GM10847 (cell line): ENCODE data around the gene FLRT1.

Source experiments
- POLR2A ChIP-seq: IDR thresholded peaks from 2 replicates; pipeline ENCODE4 v1.6.1; 2011; ENCODE audit not compliant: insufficient read length; ENCODE audit errors: extremely low read depth

Gene FLRT1

GRCh38 chr11:64027651-64028397, 7.9 kb upstream of the FLRT1 start:
- TF ChIP-seq POLR2A, result no peak

GRCh38 chr11:64028398-64029115, 7.2 kb upstream of the FLRT1 start:
- TF ChIP-seq POLR2A, result no peak

GRCh38 chr11:64029773-64030172, 6.0 kb upstream of the FLRT1 start:
- TF ChIP-seq POLR2A, result no peak

GRCh38 chr11:64031001-64031400, 4.7 kb upstream of the FLRT1 start:
- no peak for TF ChIP-seq POLR2A

- no peak for TF ChIP-seq POLR2A
Observed at GRCh38 chr11:64032050-64032449, 3.7 kb upstream of the FLRT1 start.

- TF ChIP-seq POLR2A, result no peak
Observed at GRCh38 chr11:64034411-64034811, 1.3 kb upstream of the FLRT1 start.

- no peak for TF ChIP-seq POLR2A
Observed at GRCh38 chr11:64035081-64035524, 628 bp upstream of the FLRT1 start.

GRCh38 chr11:64036087-64037026, 626 bp downstream of the FLRT1 start:
- TF ChIP-seq POLR2A, result no peak

GRCh38 chr11:64037027-64037634, 1.4 kb downstream of the FLRT1 start:
- no peak for TF ChIP-seq POLR2A

GRCh38 chr11:64038500-64038899, 2.8 kb downstream of the FLRT1 start:
- no peak for TF ChIP-seq POLR2A

GRCh38 chr11:64039012-64039665, 3.4 kb downstream of the FLRT1 start:
- TF ChIP-seq POLR2A, result no peak

GRCh38 chr11:64040684-64041322, 5.1 kb downstream of the FLRT1 start:
- TF ChIP-seq POLR2A, result no peak

GRCh38 chr11:64041846-64042245, 6.1 kb downstream of the FLRT1 start:
- no peak for TF ChIP-seq POLR2A

GRCh38 chr11:64042301-64042700, 6.6 kb downstream of the FLRT1 start:
- no peak for TF ChIP-seq POLR2A
